PFSK-1 (cell line): ENCODE measurements around the gene RHOXF2.

Experiments
- FOXP2 ChIP-seq: optimal IDR thresholded peaks from 2 replicates; pipeline ENCODE3; 2011; ENCODE audit warnings: borderline replicate concordance, control low read depth, inconsistent platforms; ENCODE audit not compliant: insufficient read depth; ENCODE audit errors: extremely low read length, extremely low read depth
- POLR2AphosphoS5 ChIP-seq: IDR thresholded peaks from 2 replicates; pipeline ENCODE4 v1.6.1; 2012; ENCODE audit warnings: low read depth, mild to moderate bottlenecking, control low read depth, low read length, moderate library complexity
- REST ChIP-seq, 2 experiments: IDR thresholded peaks; 2 replicates each; pipeline versions ENCODE4 v1.6.1 to v1.8.0; 2011 to 2012; ENCODE audit warnings: low read depth in 2 of 2, low read length in 2 of 2, control low read depth in 1 of 2, inconsistent platforms in 1 of 2, mild to moderate bottlenecking in 1 of 2, moderate library complexity in 1 of 2; ENCODE audit not compliant: insufficient read depth in 1 of 2
- SIN3A ChIP-seq: IDR thresholded peaks from 2 replicates; pipeline ENCODE4 v1.6.1; 2012; ENCODE audit warnings: mild to moderate bottlenecking, low read length, moderate library complexity, borderline replicate concordance; ENCODE audit not compliant: insufficient read depth
- TAF1 ChIP-seq: IDR thresholded peaks from 2 replicates; pipeline ENCODE4 v1.6.1; 2012; ENCODE audit warnings: low read length, control low read depth, borderline replicate concordance; ENCODE audit not compliant: insufficient read depth

Gene RHOXF2

GRCh38 chrX:120136128-120136527 lies 22.3 kb upstream of the RHOXF2 start:
- no peak for TF ChIP-seq SIN3A

GRCh38 chrX:120136840-120137239 lies 21.6 kb upstream of the RHOXF2 start:
- no peak for TF ChIP-seq FOXP2
- TF ChIP-seq SIN3A = no peak
- TF ChIP-seq REST (IDR thresholded peaks at IDR 0.05; ENCODE audit: insufficient read depth in 1 of 2, low read depth in 2 of 2, low read length in 2 of 2) = no peak
- no peak for TF ChIP-seq TAF1
- no peak for TF ChIP-seq POLR2AphosphoS5

GRCh38 chrX:120137439-120137838 lies 21.0 kb upstream of the RHOXF2 start:
- TF ChIP-seq POLR2AphosphoS5 = no peak
- no peak for TF ChIP-seq TAF1
- no peak for TF ChIP-seq FOXP2
- no peak for TF ChIP-seq SIN3A
- no peak for TF ChIP-seq REST (IDR thresholded peaks at IDR 0.05; ENCODE audit: insufficient read depth in 1 of 2, low read depth in 2 of 2, low read length in 2 of 2)

GRCh38 chrX:120140293-120140981 lies 18.0 kb upstream of the RHOXF2 start:
- TF ChIP-seq SIN3A = no peak
- TF ChIP-seq REST (IDR thresholded peaks at IDR 0.05; ENCODE audit: insufficient read depth in 1 of 2, low read depth in 2 of 2, low read length in 2 of 2) = no peak
- no peak for TF ChIP-seq POLR2AphosphoS5
- no peak for TF ChIP-seq FOXP2
- TF ChIP-seq TAF1 = no peak

- TF ChIP-seq TAF1 = no peak
Observed at GRCh38 chrX:120144178-120144844, 14.1 kb upstream of the RHOXF2 start.

GRCh38 chrX:120145295-120145925 lies 13.0 kb upstream of the RHOXF2 start:
- TF ChIP-seq TAF1 (no peak), FOXP2 (no peak), SIN3A (no peak), REST (IDR thresholded peaks at IDR 0.05; ENCODE audit: insufficient read depth in 1 of 2, low read depth in 2 of 2, low read length in 2 of 2) (no peak), POLR2AphosphoS5 (no peak)
